Measurements from ENCODE around the gene NEDD4. TPM values are rescaled to one million over a fixed set of nuclear protein-coding genes. Genes with fewer than 3 reads are reported as not detected.

NEDD4 gene
- total RNA-seq, 1 experiment from 2014 or later = 18.8 TPM

DNA sequence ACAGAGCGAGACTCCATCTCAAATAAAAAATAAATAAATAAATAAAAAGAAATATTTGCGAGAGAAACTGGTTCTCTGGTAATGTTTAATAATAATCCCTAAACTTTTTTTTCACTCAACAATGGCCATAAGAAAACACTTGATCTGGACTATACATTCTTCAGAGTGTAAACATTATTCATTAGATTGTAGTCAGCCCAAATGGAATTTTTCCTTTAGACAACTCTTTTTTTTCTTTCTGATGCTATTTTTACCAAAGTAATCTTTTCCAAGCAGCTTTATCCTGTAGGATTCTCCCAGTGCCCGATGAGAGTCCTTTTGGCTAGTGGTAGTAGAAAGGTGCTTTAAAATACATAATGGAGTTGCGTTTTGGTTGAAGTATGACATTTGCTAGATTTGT, 90.4 kb downstream of the NEDD4 start:
- ATAC-seq (no peak), DNase-seq (ENCODE audit: low read depth, low spot score) (no peak)
- intact Hi-C loops (cut with micrococcal nuclease; ENCODE audit: unreplicated experiment) (no loop called here), in situ Hi-C loops (cut with HindIII; ENCODE audit: low pct_unique_long_range_greater_than_20kb, low sequenced_read_pairs) (no loop called here)
- no peak overlapping the region for H3K4me3 ChIP-seq (ENCODE audit: low read depth in 2 of 2, low read length in 2 of 2)
- POLR2A ChIA-PET = no interaction called here
- BruUV-seq (replicated peaks) = no TSS peak
- TF ChIP-seq CTCF (IDR thresholded peaks at IDR 0.05) (no peak), REST (IDR thresholded peaks at IDR 0.05; ENCODE audit: insufficient read depth in 1 of 2, low read depth in 2 of 2, low read length in 1 of 2) (no peak), POLR2AphosphoS5 (IDR thresholded peaks at IDR 0.05; ENCODE audit: low read depth, low read length) (no peak), TCF7L2 (IDR thresholded peaks at IDR 0.05; ENCODE audit: low read depth, low read length) (no peak), SIN3A (IDR thresholded peaks at IDR 0.05; ENCODE audit: borderline replicate concordance, insufficient read depth, low read depth, low read length) (no peak)
- H3K9me3 ChIP-seq (ENCODE audit: control insufficient read depth, insufficient read depth, low read depth, low read length) = no peaks in the 10 kb centered on the region
- peaks cover 6% of the 10 kb centered on the region for H3K4me1 ChIP-seq (ENCODE audit: control insufficient read depth, insufficient read depth, low read length)
- H3K36me3 ChIP-seq (ENCODE audit: control insufficient read depth, insufficient read depth, low read length) = no peaks in the 10 kb centered on the region; the same call in 1 of the 2 replicates
- CTCF ChIA-PET = no interaction called here
- no peak overlapping the region for H3K27ac ChIP-seq (ENCODE audit: low read length)
- H3K27me3 ChIP-seq (ENCODE audit: control insufficient read depth, insufficient read depth, low read length) = no peaks in the 10 kb centered on the region

- H3K27ac ChIP-seq (ENCODE audit: low read length) = no peak overlapping the region
- no peaks in the 10 kb centered on the region for H3K27me3 ChIP-seq (ENCODE audit: control insufficient read depth, insufficient read depth, low read length)
- intact Hi-C loops (cut with micrococcal nuclease; ENCODE audit: unreplicated experiment) (no loop called here), in situ Hi-C loops (cut with HindIII; ENCODE audit: low pct_unique_long_range_greater_than_20kb, low sequenced_read_pairs) (no loop called here)
- POLR2A ChIA-PET = no interaction called here
- no peaks in the 10 kb centered on the region; the same call in 1 of the 2 replicates for H3K36me3 ChIP-seq (ENCODE audit: control insufficient read depth, insufficient read depth, low read length)
- no peak for ATAC-seq
- H3K4me1 ChIP-seq (ENCODE audit: control insufficient read depth, insufficient read depth, low read length) = peaks cover 9% of the 10 kb centered on the region
- DNase-seq (ENCODE audit: low read depth, low spot score) = no peak
- H3K4me3 ChIP-seq (ENCODE audit: low read depth in 2 of 2, low read length in 2 of 2) = no peak overlapping the region
- no TSS peak for BruUV-seq (replicated peaks)
- H3K9me3 ChIP-seq (ENCODE audit: control insufficient read depth, insufficient read depth, low read depth, low read length) = no peaks in the 10 kb centered on the region
- TF ChIP-seq CTCF (IDR thresholded peaks at IDR 0.05) (no peak), SIN3A (IDR thresholded peaks at IDR 0.05; ENCODE audit: borderline replicate concordance, insufficient read depth, low read depth, low read length) (no peak), TCF7L2 (IDR thresholded peaks at IDR 0.05; ENCODE audit: low read depth, low read length) (no peak), POLR2AphosphoS5 (IDR thresholded peaks at IDR 0.05; ENCODE audit: low read depth, low read length) (no peak), REST (IDR thresholded peaks at IDR 0.05; ENCODE audit: insufficient read depth in 1 of 2, low read depth in 2 of 2, low read length in 1 of 2) (no peak)
- CTCF ChIA-PET = no interaction called here
Measured at GRCh38 chr15:55900019-55900418, 93.4 kb downstream of the NEDD4 start.

Data from Panc1 (cell line).